DMS 273 (cell line): ENCODE measurements around the gene TMCC2.

Source experiments
- DNase-seq: peaks from one replicate; lab custom pipeline; 2025; ENCODE audit not compliant: unreplicated experiment; lab: John Stamatoyannopoulos, UW

Gene TMCC2

GRCh38 chr1:205259998-205260397 is 32.3 kb downstream of the TMCC2 start:
- no peak for DNase-seq

DNA sequence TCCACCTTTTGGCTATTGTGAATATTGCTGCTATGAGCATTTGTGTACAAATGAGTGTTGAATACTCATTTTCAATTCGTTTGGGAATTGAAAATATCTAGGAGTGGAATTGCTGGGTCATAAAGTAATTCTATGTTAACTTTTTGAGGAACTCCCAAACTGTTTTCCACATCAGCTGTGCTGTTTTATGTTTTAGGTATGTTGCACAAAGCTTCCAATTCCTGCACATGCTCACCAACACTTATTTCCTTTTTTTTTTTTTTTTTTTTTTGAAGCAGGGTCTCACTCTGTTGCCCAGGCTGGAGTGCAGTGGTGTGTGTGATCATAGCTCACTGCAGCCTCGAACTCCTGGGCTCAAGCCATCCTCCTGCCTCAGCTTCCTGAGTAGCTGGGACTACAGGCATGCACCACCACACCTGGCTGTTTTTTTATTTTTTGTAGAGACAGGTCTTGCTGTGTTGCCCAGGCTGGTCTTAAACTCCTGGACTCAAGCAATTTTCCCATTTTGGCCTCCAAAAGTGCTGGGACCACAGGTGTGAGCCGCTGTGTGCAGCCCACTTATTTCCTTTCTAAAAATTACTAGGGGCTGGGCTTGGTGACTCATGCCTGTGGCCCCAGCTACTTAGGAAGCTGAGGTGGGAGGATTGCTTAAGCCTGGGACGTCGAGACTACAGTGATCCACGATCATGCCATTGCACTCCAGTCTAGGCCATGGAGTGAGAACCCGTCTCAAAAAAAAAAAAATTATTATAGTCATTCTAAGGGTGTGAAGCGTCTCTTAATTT is 33.4 kb downstream of the TMCC2 start:
- DNase-seq: no peak

DNA sequence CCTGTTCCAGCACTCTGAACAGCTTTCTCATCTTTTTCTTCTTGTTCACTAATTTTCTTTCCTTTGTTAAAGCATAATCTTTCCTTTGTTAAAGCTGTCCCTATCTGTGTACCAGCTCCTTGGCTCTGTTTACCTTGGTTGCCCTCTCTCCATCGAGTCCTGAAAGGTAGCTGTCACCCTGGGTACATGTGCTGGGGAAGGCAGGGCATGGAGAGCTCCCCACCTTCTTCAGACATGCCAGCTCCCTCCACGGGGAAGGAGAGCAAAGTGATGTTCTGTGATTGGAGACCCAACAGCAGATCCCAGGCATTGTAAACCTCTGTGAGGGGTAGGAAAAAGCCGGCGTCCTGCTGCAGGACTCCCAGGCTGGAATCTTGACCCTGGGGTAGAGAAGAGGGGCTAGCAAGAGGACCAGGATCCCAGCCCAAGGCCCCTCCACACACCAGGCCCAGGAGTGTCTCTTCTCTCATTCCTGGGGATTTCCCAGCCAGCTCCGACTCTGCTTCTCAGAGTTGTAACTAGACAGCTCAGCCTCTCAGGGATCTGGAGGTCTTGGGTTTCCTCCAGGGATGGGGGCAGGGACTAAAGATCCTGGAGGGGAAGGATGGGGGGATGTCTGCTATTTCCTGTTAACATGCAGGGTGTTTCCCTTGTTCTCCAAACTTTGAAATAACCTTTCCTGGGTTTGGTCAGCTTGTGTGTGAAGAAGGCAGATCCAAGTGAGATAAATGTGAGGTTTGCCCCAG is 34.4 kb downstream of the TMCC2 start:
- no peak for DNase-seq

DNA sequence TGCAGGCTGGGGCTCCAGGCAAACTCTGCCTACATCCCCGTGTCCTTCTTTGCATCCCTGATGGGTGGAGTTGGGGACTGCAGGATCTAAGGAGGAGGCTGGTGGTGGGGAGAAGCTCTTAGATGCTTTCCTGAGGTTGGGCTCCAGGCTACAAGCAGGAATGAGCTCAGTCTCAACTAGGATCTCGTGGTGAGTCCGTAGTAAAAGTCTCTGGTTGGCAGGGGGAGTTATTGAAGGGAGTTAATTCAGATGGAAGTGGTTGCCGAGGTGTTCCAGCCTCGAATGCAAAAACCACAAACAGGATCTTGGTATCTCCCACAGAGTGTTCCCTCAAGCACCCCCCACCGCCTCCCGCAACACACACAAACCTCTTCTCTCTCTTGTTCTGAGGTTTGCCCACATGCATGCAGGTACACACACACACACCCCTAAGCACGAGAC is 35.0 kb downstream of the TMCC2 start:
- DNase-seq: no peak

DNA sequence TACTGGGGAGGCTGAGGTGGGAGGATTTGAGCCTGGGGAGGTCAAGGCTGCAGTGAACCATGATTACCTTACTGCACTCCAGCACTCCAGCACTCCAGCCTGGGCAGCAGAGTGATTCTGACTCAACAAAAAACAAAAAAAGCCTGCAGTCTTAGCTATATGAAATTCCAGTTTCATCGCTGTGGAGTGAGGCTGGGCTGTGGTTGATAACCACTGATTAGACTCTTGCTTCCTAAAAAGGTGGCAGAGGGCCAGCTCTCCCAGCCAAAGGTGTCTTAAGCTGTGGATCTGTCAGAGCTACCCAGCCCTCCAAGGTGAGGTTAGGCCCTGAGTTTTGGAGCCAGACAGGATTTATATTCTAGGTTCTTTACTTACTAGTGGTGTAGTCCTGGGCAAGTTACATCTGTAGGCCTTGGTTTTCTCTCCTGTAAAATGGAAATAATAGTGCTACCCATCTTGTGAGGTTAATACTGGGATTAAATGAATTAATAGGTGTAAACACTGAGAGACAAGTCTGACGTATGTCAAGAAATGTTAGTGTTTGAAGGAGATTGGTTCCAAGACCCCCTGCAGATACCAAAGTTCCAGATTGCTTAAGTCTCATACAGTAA is 35.9 kb downstream of the TMCC2 start:
- DNase-seq: no peak

GRCh38 chr1:205266611-205267305 is 39.0 kb downstream of the TMCC2 start:
- no peak for DNase-seq

GRCh38 chr1:205267306-205267902 is 39.7 kb downstream of the TMCC2 start:
- DNase-seq: no peak

GRCh38 chr1:205268846-205269680 is 41.3 kb downstream of the TMCC2 start:
- no peak for DNase-seq

DNA sequence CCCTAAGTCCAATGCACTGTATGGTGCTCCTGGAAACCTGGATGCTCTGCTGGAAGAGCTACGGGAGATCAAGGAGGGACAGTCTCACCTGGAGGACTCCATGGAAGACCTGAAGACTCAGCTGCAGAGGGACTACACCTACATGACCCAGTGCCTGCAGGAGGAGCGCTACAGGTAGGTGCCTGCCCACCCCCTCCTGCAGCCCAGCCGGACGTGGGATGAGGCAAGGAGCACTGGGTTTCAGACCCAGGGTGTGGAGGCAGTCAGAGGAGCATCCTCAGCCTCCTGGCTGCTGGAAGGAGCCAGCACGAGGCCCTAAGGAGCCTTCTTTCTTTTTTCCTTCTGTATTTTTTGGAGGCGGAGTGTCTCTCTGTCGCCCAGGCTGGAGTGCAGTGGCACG is 42.0 kb downstream of the TMCC2 start:
- no peak for DNase-seq

- DNase-seq: no peak
Observed at GRCh38 chr1:205270271-205270670, 42.5 kb downstream of the TMCC2 start.

DNA sequence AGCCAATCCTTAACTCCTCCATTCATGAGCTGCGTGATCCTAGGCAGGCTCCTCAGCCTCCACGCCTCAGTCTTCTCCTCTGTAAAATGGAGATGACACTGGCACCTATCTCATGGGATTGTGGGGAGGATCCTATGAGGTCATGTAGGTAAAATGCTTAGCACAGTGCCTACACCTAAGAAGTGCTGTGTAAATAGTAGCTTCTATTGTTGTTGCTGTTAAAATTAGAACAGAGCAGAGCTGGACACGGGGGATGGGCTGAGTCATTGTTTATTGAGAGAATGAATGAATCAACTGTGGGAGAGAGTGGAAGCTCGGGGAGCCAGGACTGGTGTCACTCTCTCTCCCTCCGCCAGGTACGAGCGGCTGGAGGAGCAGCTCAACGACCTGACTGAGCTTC is 43.0 kb downstream of the TMCC2 start:
- no peak for DNase-seq

- peak; percentile 41 for DNase-seq
Observed at GRCh38 chr1:205271277-205271676, 43.5 kb downstream of the TMCC2 start.

- no peak for DNase-seq
Observed at GRCh38 chr1:205271745-205272144, 44.0 kb downstream of the TMCC2 start.

- no peak for DNase-seq
Observed at GRCh38 chr1:205272536-205272935, 44.8 kb downstream of the TMCC2 start.

- peak; percentile 89 for DNase-seq
Observed at GRCh38 chr1:205273551-205273982, 45.8 kb downstream of the TMCC2 start.

DNA sequence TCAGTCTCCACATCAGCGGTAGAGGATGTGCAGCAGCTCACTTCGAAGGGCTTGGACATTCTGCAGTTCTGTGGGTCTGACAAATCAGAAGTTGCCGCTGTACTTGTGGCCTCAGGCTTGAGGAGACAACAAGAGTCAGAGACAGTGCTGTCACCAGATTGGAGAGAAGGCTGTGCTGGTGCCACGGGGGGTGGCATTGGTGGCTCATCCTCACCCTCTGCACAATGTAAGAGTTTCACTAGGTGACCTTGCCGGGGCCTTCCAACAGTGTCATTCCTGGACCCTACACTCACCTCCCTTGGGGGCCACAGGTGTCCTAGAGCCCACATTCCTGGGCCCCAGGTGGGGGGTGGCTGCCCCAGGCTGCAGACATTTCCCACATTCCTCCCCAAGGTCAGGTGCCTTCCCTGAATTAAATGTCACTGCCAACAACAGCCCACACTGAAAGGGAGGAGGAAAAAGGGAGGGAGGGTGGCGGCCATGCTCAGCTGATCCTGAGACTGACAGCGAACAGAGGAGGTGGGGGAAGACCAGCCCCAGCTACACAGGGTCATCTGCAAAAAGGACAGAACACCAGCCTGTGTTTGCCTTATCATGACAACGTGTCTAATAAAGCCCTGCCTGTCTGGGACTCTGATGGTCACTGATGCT is 46.4 kb downstream of the TMCC2 start:
- no peak for DNase-seq

DNA sequence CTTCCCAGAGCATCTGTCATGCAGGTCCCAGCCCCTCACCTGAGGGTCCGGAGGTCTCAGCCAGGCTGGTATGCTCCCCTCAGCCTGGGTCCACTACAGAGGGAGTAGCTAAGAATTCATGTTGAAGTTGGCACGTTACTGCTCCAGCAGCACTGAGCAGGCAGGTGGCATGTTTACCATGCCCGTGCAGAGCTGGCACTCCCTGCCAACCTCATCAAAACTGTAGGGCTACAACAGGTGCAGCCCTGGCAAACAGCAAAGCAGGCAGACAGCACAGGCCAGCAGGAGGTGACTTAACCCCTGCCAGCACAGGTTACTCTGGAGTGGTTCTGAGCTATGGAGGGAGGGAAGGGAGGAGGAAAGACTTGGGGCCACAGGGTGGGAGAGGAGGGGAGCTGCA is 47.4 kb downstream of the TMCC2 start:
- no peak for DNase-seq

DNA sequence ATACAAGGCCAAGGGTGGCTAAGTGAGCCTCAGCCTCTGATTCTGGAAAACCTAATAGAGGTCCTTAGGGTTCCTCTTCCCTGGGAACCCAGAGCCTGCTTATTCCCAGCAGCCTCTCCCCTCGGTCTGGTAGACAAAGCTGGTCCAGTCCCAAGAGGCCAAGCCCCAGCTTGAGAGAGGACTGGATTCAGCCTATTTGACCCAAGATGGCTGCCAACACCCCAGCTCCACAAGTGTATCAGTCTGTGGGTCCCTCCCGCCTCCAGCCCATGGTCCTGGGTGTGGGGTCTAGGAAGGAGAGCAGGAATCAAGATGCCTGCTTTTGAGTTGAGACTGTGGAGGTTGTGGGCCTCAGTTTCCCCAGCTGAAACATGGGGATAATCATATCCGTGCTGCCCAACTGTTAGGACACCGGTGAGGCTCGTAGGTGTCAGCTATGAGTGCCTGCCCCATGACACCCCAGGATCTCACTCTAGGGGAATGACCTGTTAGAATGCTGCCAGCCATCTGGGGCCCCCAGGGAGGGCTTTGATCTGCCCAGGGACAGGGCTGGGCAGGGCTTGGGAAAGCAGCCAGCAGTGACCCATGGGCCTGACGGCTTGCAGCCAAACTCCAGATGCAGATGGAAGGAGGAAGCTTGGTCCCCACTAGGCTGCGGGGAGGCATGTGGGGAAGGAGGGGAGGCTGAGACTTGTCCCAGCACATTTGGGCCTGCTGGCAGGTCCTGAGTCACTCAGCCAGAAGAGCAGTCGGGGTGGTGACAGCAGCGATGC is 48.4 kb downstream of the TMCC2 start:
- no peak for DNase-seq

- DNase-seq: no peak
Observed at GRCh38 chr1:205276689-205277065, 48.9 kb downstream of the TMCC2 start.
